Glutamatergic neuron (in vitro differentiated cells): ENCODE results near the gene PPARD. TPM values are rescaled to one million over a fixed set of nuclear protein-coding genes. Genes with fewer than 3 reads are reported as not detected.
"Not testable (repeated sequence)": the region's sequence is repeated elsewhere in the genome, so short reads cannot be mapped to it uniquely, and the experiment has no call there.

Source experiments
- DNase-seq: peaks from one replicate; pipeline ENCODE4 v3.0.0; 2022
- H3K27ac Mint-ChIP-seq: one replicate; pipeline ENCODE4 v1.8.0; 2020; ENCODE audit warnings: mild to moderate bottlenecking, mixed read lengths, inconsistent platforms; ENCODE audit not compliant: unreplicated experiment
- H3K27me3 Mint-ChIP-seq: one replicate; pipeline ENCODE4 v1.8.0; 2020; ENCODE audit warnings: mild to moderate bottlenecking, moderate library complexity, mixed read lengths, inconsistent platforms; ENCODE audit not compliant: unreplicated experiment
- H3K36me3 Mint-ChIP-seq: one replicate; pipeline ENCODE4 v1.8.0; 2020; ENCODE audit warnings: mild to moderate bottlenecking, mixed read lengths, inconsistent platforms; ENCODE audit not compliant: unreplicated experiment
- H3K4me1 Mint-ChIP-seq: one replicate; pipeline ENCODE4 v1.8.0; 2020; ENCODE audit warnings: mild to moderate bottlenecking, low read depth, mixed read lengths, inconsistent platforms; ENCODE audit not compliant: unreplicated experiment
- H3K4me3 Mint-ChIP-seq: one replicate; pipeline ENCODE4 v1.8.0; 2020; ENCODE audit warnings: mild to moderate bottlenecking, mixed read lengths, inconsistent platforms; ENCODE audit not compliant: unreplicated experiment
- H3K9me3 Mint-ChIP-seq: one replicate; pipeline ENCODE4 v1.8.0; 2020; ENCODE audit warnings: mild to moderate bottlenecking, moderate library complexity, mixed read lengths, inconsistent platforms; ENCODE audit not compliant: unreplicated experiment
- total RNA-seq: library from RNA; stranded (reverse); fragmentation: NEBNext Ultra II Directional; extraction: Animal tissue kit (Norgen Biotek cat#: 25700); gene quantifications from one replicate; pipeline ENCODE4 v1.2.1, GENCODE V29; 2021; ENCODE audit not compliant: unreplicated experiment
- TF ChIP-seq, protein P1 (sequence below): fragments of 200-600 bp; sonication (generic); IDR thresholded peaks from one replicate; pipeline ENCODE4 v1.5.0; 2021; ENCODE audit not compliant: partially characterized antibody, unreplicated experiment

Gene PPARD
- total RNA-seq, 1 donor from 2014 or later = 37.5 TPM

DNA sequence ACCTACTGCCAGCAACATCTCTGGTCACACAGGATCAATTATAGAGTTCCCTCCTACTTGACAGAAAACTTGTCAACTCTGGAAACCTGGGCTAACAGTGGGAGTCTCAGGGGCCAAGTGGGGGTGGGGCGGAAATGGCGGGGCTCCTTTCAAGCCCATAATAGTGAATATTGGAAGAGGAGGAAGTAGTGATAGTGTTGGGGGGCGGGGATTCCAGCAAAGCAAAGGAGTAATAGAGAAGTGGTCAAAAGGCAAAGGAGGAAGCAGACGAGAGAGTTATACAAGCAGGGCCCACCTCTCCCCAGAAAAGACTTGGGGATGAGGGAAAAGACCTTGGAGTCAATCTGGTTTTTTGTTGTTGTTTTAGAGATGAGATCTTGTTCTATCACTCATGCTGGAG, 42.7 kb upstream of the PPARD start:
- Mint-ChIP-seq H3K27ac (no peak overlapping the region), H3K36me3 (peaks cover 4% of the 10 kb centered on the region), H3K4me1 (peaks cover 13% of the 10 kb centered on the region), H3K4me3 (no peak overlapping the region), H3K9me3 (no peaks in the 10 kb centered on the region), H3K27me3 (no peaks in the 10 kb centered on the region)
- DNase-seq = no peak
- TF ChIP-seq, protein P1, sequence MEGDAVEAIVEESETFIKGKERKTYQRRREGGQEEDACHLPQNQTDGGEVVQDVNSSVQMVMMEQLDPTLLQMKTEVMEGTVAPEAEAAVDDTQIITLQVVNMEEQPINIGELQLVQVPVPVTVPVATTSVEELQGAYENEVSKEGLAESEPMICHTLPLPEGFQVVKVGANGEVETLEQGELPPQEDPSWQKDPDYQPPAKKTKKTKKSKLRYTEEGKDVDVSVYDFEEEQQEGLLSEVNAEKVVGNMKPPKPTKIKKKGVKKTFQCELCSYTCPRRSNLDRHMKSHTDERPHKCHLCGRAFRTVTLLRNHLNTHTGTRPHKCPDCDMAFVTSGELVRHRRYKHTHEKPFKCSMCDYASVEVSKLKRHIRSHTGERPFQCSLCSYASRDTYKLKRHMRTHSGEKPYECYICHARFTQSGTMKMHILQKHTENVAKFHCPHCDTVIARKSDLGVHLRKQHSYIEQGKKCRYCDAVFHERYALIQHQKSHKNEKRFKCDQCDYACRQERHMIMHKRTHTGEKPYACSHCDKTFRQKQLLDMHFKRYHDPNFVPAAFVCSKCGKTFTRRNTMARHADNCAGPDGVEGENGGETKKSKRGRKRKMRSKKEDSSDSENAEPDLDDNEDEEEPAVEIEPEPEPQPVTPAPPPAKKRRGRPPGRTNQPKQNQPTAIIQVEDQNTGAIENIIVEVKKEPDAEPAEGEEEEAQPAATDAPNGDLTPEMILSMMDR = no peak

DNA sequence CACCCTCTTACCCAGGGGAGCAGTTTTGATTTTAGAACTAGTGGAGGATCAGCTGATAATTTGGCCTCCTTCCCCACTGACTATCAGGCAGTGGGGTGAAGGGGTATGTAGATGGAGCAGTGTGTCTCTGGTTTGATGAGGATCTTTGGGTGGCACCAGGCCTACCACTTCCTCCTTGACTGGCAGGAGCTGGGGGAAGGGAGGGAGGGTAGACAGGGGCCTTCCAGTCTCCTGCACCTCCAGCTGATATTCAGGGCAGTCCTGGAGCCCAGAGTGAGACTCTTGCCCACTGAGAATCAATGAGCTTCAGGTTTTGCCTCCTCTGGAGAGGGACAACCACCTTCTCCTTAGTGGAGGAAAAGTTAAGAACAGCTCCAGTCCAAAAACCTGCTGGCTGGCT, 41.5 kb upstream of the PPARD start:
- TF ChIP-seq, protein P1 = no peak
- H3K36me3 Mint-ChIP-seq = peaks cover 4% of the 10 kb centered on the region
- no peaks in the 10 kb centered on the region for H3K27me3 Mint-ChIP-seq
- DNase-seq = no peak
- peaks cover 13% of the 10 kb centered on the region for H3K4me1 Mint-ChIP-seq
- no peak overlapping the region for H3K4me3 Mint-ChIP-seq
- no peak overlapping the region for H3K27ac Mint-ChIP-seq
- H3K9me3 Mint-ChIP-seq = no peaks in the 10 kb centered on the region

DNA sequence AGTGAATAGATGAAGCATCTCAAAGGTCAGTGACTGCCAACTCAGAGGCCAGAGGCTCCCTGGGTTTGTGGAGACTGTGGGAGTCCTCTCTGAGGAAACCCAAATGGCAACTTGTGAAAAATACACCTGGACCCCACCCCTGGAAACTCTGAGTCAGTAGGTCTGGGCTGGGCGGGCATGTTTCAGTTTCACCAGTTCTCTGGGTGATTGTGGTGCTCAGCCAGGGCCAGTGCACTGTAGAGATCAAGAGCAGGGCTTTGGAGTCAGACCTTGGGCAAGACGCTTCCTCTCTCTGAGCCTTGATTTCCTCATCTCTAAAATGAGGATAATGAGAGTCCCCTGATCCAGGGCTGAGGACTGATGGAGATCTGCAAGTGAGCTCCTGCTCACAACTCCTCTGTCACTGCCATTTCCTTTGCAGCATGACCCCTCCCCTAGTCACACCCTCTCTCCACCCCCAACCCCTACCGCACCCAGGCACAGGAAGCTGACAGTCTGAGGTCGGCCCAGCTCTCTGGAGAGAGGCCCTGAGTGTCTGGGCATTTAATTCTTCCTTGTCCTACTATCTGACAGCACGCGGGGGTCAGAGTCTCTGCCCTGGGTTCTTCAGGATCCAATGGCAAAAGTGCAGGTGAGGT, 39.6 kb upstream of the PPARD start:
- DNase-seq = no peak
- Mint-ChIP-seq H3K27me3 (no peaks in the 10 kb centered on the region), H3K4me3 (no peak overlapping the region), H3K36me3 (peaks cover 4% of the 10 kb centered on the region), H3K27ac (no peak overlapping the region), H3K9me3 (no peaks in the 10 kb centered on the region), H3K4me1 (peaks cover 6% of the 10 kb centered on the region)
- TF ChIP-seq, protein P1 = no peak

DNA sequence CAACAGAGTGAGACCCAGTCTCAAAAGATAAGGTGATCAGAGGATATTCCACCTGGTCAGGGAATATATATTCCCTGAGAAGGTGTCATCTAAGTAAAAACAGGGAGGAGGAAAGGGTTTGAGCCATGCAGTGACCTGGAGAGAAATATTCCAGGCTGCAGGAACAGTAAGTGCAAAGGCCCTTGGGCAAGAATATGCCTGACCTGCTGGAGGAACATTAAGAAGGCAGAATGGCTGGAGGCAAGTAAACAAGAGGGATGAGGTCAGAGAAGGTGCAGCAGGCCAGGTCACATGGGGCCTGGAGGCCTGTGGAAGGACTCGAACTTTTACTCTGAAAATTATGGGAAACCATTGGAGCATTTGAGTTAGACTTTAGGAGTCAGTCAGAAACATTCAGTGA, 38.1 kb upstream of the PPARD start:
- Mint-ChIP-seq H3K4me1 (peaks cover 6% of the 10 kb centered on the region), H3K4me3 (no peak overlapping the region), H3K9me3 (peaks cover 2% of the 10 kb centered on the region), H3K27ac (no peak overlapping the region), H3K36me3 (peaks cover 4% of the 10 kb centered on the region), H3K27me3 (peaks cover 2% of the 10 kb centered on the region)
- TF ChIP-seq, protein P1 = no peak
- DNase-seq = no peak

DNA sequence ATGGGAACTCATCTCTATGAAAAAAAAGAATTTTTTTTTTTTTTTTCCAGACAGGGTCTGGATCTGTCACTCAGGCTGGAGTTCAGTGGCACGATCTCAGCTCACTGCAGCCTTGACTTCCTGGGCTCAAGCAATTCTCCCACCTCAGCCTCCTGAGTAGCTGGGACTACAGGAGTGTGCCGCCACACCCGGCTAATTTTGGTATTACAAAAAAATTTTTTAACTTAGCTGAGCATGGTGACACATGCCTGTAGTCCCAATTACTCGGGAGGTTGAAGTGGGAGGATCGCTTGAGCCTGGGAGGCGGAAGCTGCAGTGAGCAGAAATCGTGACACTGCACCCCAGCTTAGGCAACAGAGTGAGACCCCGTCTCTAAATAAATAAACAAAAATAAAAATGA, 37.2 kb upstream of the PPARD start:
- no peak overlapping the region for H3K27ac Mint-ChIP-seq
- no peak overlapping the region for H3K4me3 Mint-ChIP-seq
- H3K27me3 Mint-ChIP-seq = peaks cover 2% of the 10 kb centered on the region
- TF ChIP-seq, protein P1 = no peak
- peaks cover 6% of the 10 kb centered on the region for H3K4me1 Mint-ChIP-seq
- peaks cover 2% of the 10 kb centered on the region for H3K9me3 Mint-ChIP-seq
- DNase-seq = no peak
- peaks cover 4% of the 10 kb centered on the region for H3K36me3 Mint-ChIP-seq

DNA sequence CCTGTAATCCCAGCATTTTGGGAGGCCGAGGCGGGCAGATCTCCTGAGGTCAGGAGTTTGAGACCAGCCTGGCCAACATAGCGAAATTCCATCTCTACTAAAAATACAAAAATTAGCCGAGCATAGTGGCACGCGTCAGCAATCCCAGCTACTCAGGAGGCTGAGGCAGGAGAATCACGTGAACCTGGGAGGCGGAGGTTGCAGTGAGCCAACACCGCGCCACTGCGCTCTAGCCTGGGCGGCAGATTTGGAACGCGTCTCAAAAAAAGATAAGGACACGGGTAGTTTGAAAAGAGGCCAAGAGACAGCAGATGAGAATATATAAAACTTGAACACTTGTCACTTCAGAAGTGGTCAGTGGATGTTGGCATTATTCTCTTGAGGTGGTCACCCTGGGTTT, 35.2 kb upstream of the PPARD start:
- not testable (repeated sequence) for H3K36me3 Mint-ChIP-seq, DNase-seq, H3K4me1 Mint-ChIP-seq, H3K27ac Mint-ChIP-seq, H3K4me3 Mint-ChIP-seq, H3K27me3 Mint-ChIP-seq, H3K9me3 Mint-ChIP-seq

DNA sequence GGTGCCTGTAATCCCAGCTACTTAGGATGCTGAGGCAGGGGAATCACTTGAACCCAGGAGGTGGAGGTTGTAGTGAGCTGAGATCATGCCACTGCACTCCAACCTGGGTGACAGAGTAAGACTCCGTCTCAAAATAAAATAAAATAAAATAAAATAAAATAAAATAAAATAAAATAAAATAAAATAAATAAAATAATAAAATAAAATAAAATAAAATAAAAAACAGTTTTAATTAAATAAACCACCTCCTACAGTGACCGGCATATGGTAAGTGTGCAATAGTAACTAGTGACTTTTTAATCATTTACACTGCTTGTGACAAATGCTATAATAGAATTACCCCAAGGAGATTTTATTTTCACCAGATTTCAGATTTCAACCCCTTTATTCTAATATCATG, 33.8 kb upstream of the PPARD start:
- DNase-seq = not testable (repeated sequence)

More for the DNA sequence above, 33.8 kb upstream of the PPARD start:
- not testable (repeated sequence) for H3K4me1 Mint-ChIP-seq, H3K4me3 Mint-ChIP-seq, H3K27me3 Mint-ChIP-seq, H3K36me3 Mint-ChIP-seq, H3K9me3 Mint-ChIP-seq, H3K27ac Mint-ChIP-seq
